ENCODE results near the gene SLC22A12. TPM values are rescaled to one million over a fixed set of nuclear protein-coding genes. Genes with fewer than 3 reads are reported as not detected.

The SLC22A12 gene
- total RNA-seq = not detected
- long read RNA-seq = 0 reads

DNA sequence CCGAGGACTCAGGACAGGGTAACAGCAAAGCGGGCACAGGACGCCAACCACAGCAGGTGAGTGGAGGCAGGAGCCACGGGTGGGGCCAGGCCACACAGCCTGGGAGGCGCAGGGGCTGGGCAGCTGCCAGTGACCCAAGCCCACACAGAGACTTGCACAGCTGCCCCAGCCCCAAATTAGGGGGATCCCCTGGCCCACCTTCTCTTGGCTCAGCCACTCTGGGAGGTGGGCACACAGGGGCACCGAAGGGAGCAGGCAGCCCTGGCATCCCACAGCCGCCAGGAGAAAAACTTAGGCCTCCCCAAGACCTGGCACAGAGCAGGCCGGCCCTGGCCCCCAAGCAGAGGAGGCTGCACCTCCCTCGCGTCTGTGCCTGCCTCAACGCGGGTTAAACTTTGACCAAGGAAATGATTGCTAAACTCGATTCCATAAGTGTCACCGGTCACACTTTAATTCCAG, at the start of gene SLC22A12:
TSS of gene SLC22A12 (plus strand) at position 458 of the 459 bp plus-strand sequence. CDS start 337 bp downstream, outside the sequence.
- Histone ChIP-seq H3K4me1 (no peaks in the 10 kb centered on the region), H3K36me3 (no peaks in the 10 kb centered on the region), H3K27me3 (ENCODE audit: low read depth) (no peaks in the 10 kb centered on the region), H3K9me3 (peaks cover 13% of the 10 kb centered on the region), H3K27ac (no peak within 1 kb of the TSS), H3K4me3 (no peak within 1 kb of the TSS)
- intact Hi-C loops (cut with DNase I) = no loop called here
- peak; percentile 22 for DNase-seq
- TF ChIP-seq, protein P1, sequence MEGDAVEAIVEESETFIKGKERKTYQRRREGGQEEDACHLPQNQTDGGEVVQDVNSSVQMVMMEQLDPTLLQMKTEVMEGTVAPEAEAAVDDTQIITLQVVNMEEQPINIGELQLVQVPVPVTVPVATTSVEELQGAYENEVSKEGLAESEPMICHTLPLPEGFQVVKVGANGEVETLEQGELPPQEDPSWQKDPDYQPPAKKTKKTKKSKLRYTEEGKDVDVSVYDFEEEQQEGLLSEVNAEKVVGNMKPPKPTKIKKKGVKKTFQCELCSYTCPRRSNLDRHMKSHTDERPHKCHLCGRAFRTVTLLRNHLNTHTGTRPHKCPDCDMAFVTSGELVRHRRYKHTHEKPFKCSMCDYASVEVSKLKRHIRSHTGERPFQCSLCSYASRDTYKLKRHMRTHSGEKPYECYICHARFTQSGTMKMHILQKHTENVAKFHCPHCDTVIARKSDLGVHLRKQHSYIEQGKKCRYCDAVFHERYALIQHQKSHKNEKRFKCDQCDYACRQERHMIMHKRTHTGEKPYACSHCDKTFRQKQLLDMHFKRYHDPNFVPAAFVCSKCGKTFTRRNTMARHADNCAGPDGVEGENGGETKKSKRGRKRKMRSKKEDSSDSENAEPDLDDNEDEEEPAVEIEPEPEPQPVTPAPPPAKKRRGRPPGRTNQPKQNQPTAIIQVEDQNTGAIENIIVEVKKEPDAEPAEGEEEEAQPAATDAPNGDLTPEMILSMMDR (IDR thresholded peaks at IDR 0.05) = no peak
- ATAC-seq = no peak

DNA sequence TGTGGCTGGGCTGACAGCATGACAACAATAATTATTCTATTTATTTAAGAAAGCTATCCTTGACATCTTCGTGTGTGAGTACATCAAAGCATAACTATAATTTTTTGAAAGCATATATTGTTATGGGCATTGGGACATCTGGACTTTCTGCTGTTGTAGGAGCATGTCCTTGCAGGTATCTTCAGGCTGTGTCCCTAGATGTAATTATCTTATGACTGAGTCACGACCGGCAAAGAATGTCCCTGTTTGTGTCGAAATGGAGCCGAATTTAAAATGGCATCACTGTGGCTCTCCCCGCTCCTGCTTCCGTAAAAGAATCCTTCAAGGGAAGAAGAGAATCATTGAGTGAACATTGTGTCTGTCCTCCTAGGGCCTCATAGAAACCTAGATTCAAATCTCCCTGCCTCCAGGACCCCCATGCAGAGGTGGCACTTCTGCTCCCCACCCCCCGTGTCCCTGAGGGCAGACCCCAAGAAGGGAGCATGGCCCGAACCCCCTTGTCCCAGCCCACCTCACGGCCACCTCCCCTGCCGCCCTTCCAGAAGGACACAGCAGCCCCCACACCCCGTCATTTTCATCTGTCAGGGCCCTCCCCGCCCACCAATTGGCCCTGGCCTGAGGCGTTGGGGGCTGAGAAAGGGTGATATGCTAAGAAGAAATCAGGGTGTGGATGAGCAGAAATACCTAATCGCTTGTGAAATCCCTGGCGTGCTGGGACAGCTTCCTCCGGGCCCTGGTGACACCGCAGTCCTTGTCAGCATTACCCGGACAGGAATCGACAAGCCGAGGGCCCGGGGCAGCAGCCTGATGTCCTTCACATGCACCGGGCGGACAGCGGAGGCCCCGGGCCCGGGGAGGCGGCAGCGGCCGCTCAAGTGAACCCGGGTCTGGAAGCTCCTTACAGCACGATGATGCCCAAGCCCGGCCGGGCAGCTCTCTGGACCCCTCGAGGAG, 48.6 kb upstream of the SLC22A12 start:
- DNase-seq = peak; percentile 36
- TF ChIP-seq, protein P1 (IDR thresholded peaks at IDR 0.05) = no peak
- no peaks in the 10 kb centered on the region for H3K36me3 ChIP-seq
- peaks cover 12% of the 10 kb centered on the region for H3K27me3 ChIP-seq (ENCODE audit: low read depth)
- no peaks in the 10 kb centered on the region for H3K9me3 ChIP-seq
- intact Hi-C loops (cut with DNase I) = no loop called here
- no peak for ATAC-seq
- H3K4me3 ChIP-seq = no peak overlapping the region
- H3K4me1 ChIP-seq = no peaks in the 10 kb centered on the region
- H3K27ac ChIP-seq = no peak overlapping the region

DNA sequence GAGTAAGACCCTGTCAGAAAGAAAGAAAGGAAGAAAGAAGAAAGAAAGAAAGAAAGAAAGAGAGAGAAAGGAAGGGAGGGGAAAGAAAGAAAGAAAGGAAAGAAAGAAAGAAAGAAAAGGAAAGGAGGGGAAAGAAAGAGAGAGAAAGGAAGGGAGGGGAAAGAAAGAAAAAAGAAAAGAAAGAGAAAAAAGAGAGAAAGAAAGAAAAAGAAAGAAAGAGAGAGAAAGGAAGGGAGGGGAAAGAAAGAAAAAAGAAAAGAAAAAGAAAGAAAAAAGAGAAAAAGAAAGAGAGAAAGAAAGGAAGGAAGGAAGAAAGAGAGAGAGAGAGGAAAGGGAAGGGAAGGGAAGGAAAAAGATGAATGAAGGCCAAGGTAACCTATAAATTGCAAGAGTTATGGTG, 47.2 kb upstream of the SLC22A12 start:
- H3K4me1 ChIP-seq = no peaks in the 10 kb centered on the region
- TF ChIP-seq, protein P1 (IDR thresholded peaks at IDR 0.05) = no peak
- ATAC-seq = no peak
- intact Hi-C loops (cut with DNase I) = no loop called here
- H3K36me3 ChIP-seq = no peaks in the 10 kb centered on the region
- DNase-seq = no peak
- no peaks in the 10 kb centered on the region for H3K9me3 ChIP-seq
- peaks cover 6% of the 10 kb centered on the region for H3K27me3 ChIP-seq (ENCODE audit: low read depth)
- no peak overlapping the region for H3K27ac ChIP-seq
- no peak overlapping the region for H3K4me3 ChIP-seq

DNA sequence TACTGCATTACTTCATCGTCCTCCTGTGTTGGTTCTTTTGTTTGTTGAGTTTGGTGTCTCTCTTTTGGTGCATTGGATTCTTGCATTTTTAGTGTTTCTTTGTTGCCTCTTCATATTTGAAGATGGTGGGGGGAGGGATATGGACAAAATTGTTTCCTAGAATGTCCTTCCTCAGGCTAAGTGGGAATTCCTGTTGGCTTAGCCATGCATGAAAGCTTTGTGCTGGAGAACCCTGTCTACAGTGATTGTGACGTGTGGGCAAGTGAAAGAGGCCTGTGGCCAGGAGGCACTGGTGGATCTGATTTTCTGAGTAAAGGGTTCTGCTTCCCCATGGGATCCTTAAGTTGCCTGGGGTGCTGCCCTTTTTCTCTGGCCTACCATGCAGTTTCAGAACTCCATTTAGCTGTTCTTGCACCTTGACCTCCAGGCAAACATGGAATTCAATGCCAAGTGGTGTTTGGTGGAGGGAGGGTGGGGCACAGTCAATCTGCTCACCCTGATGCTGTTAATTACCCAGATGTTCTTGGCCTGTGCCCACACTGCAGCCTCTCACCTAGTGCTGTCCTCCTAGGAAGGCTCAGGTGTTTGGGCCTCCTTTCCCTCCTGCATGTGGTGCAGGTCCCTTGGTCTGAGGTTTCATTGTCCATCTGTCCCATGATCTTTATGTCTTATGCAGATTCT, 46.3 kb upstream of the SLC22A12 start:
- ATAC-seq (no peak), DNase-seq (peak; percentile 10)
- intact Hi-C loops (cut with DNase I) = no loop called here
- H3K9me3 ChIP-seq = no peaks in the 10 kb centered on the region
- no peak overlapping the region for H3K4me3 ChIP-seq
- no peaks in the 10 kb centered on the region for H3K4me1 ChIP-seq
- TF ChIP-seq, protein P1 (IDR thresholded peaks at IDR 0.05) = no peak
- peaks cover 7% of the 10 kb centered on the region for H3K27me3 ChIP-seq (ENCODE audit: low read depth)
- no peaks in the 10 kb centered on the region for H3K36me3 ChIP-seq
- H3K27ac ChIP-seq = no peak overlapping the region

DNA sequence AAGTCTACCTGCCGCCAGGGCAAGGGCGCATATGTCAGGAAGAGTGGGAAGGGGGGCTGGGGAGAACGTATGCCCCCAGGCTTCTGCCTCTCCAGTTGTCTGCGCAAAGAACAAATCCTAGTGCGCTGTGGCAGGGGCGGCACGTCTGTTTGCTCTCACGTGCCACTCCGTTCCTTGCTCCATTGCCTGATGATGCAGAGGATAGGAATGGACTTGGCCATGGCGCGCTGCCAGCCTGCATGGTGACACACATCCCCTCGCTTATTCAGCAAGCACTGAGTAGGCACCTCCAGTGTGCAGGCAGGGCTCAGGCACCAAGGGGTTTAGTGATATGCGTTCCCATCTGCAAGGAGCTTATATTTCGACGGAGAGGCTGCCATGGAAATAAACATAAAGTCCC, 45.4 kb upstream of the SLC22A12 start:
- Histone ChIP-seq H3K27me3 (ENCODE audit: low read depth) (peaks cover 4% of the 10 kb centered on the region), H3K9me3 (no peaks in the 10 kb centered on the region), H3K36me3 (no peaks in the 10 kb centered on the region), H3K4me3 (no peak overlapping the region), H3K27ac (no peak overlapping the region), H3K4me1 (no peaks in the 10 kb centered on the region)
- intact Hi-C loops (cut with DNase I) = no loop called here
- peak; percentile 39 for DNase-seq
- ATAC-seq = no peak
- TF ChIP-seq, protein P1 (IDR thresholded peaks at IDR 0.05) = no peak
